SK-N-SH (cell line): Measurements from ENCODE around the gene PSMD2. TPM values are rescaled to one million over a fixed set of nuclear protein-coding genes. Genes with fewer than 3 reads are reported as not detected.

Source experiments
- CTCF ChIA-PET: fragments of 300-600, 350-600 bp; formaldehyde crosslinking; extraction: SDS; loops from one replicate; lab custom pipeline; 2021; lab: Yijun Ruan, JAX
- POLR2A ChIA-PET: fragments of 350-600 bp; sonication (Branson Sonifier 250); formaldehyde crosslinking; extraction: SDS; loops from one replicate; lab custom pipeline; 2020; ENCODE audit warnings: antibody characterized with exemption, inconsistent platforms; lab: Yijun Ruan, JAX
- DNase-seq: peaks from one replicate; pipeline ENCODE4 v3.0.0; 2012
- H2AFZ ChIP-seq: fragments of 200-600 bp; sonication (generic); 2 replicates; pipeline ENCODE4 v1.8.1; 2016; ENCODE audit warnings: antibody characterized with exemption, mild to moderate bottlenecking, low read depth
- H3F3A ChIP-seq: fragments of 200-600 bp; sonication (generic); replicated peaks from 2 replicates; pipeline ENCODE3; 2016; ENCODE audit warnings: antibody characterized with exemption, mild to moderate bottlenecking; ENCODE audit not compliant: insufficient read depth
- H3K27ac ChIP-seq, 2 experiments: fragments of 200-500 bp in 1 of 2; fragments of 200-600 bp in 1 of 2; sonication (Bioruptor generic) in 1 of 2; sonication (generic), shearing (Covaris generic) in 1 of 2; 2 replicates each; pipeline versions ENCODE4 v1.5.1 to v1.6.1; 2014 to 2016; ENCODE audit warnings: low read depth in 2 of 2, inconsistent platforms in 1 of 2, low read length in 1 of 2, mild to moderate bottlenecking in 1 of 2, mixed read lengths in 1 of 2
- H3K27me3 ChIP-seq: fragments of 200-600 bp; sonication (generic), shearing (Covaris generic); 2 replicates; pipeline ENCODE4 v1.6.1; 2016; ENCODE audit warnings: mixed run types; ENCODE audit not compliant: insufficient read depth
- H3K36me3 ChIP-seq, 2 experiments: fragments of 200-500 bp in 1 of 2; fragments of 200-600 bp in 1 of 2; sonication (Bioruptor generic) in 1 of 2; sonication (generic) in 1 of 2; replicated peaks in 1 of 2; 2 replicates each; pipeline versions ENCODE3 to v1.5.1; 2014 to 2016; ENCODE audit warnings: low read length in 1 of 2, mild to moderate bottlenecking in 1 of 2; ENCODE audit not compliant: insufficient read depth in 2 of 2, control insufficient read depth in 1 of 2
- H3K4me1 ChIP-seq, 2 experiments: fragments of 200-500 bp in 1 of 2; fragments of 200-600 bp in 1 of 2; sonication (Bioruptor generic) in 1 of 2; sonication (generic), shearing (Covaris generic) in 1 of 2; 2 replicates each; pipeline versions ENCODE4 v1.5.1 to v1.6.1; 2014 to 2016; ENCODE audit warnings: low read depth in 1 of 2, low read length in 1 of 2, mixed run types in 1 of 2; ENCODE audit not compliant: insufficient read depth in 2 of 2, control insufficient read depth in 1 of 2
- H3K4me2 ChIP-seq: fragments of 200-600 bp; sonication (generic), shearing (Covaris generic); 2 replicates; pipeline ENCODE4 v1.6.1; 2017; ENCODE audit warnings: mixed run types
- H3K4me3 ChIP-seq, 2 experiments: fragments of 200-500 bp in 1 of 2; fragments of 200-600 bp in 1 of 2; sonication (Bioruptor generic) in 1 of 2; sonication (generic), shearing (Covaris generic) in 1 of 2; 2 replicates each; pipeline versions ENCODE4 v1.5.1 to v1.8.1; 2014 to 2016; ENCODE audit warnings: low read depth in 2 of 2, inconsistent platforms in 1 of 2, low read length in 1 of 2, mild to moderate bottlenecking in 1 of 2, mixed read lengths in 1 of 2, moderate library complexity in 1 of 2
- H3K79me2 ChIP-seq: fragments of 200-600 bp; sonication (generic); 2 replicates; pipeline ENCODE4 v1.8.1; 2017; ENCODE audit warnings: mild to moderate bottlenecking; ENCODE audit not compliant: insufficient read depth
- H3K9ac ChIP-seq: fragments of 200-600 bp; sonication (generic); 2 replicates; pipeline ENCODE4 v1.6.1; 2017; ENCODE audit warnings: mixed run types
- H3K9me2 ChIP-seq: fragments of 200-600 bp; sonication (generic); 2 replicates; pipeline ENCODE4 v1.6.1; 2017; ENCODE audit warnings: mixed run types
- H3K9me3 ChIP-seq: fragments of 200-600 bp; sonication (generic); 2 replicates; pipeline ENCODE4 v1.6.1; 2017; ENCODE audit warnings: mixed run types, mild to moderate bottlenecking, moderate library complexity
- H4K20me1 ChIP-seq: fragments of 200-600 bp; sonication (generic); 2 replicates; pipeline ENCODE4 v1.6.1; 2017; ENCODE audit warnings: mild to moderate bottlenecking, mixed run types; ENCODE audit not compliant: insufficient read depth
- EP300 ChIP-seq, 2 experiments: IDR thresholded peaks; 2 replicates each; pipeline versions ENCODE4 v1.4.0 to v1.6.1; 2012; ENCODE audit warnings: borderline replicate concordance in 1 of 2, low read depth in 1 of 2, low read length in 1 of 2
- EZH2phosphoT487 ChIP-seq: fragments of 200-600 bp; sonication (generic); IDR thresholded peaks from 2 replicates; pipeline ENCODE4 v1.6.1; 2017; ENCODE audit warnings: low read depth, mixed run types, mild to moderate bottlenecking, antibody characterized with exemption, moderate library complexity, borderline replicate concordance
- MEF2A ChIP-seq: IDR thresholded peaks from 2 replicates; pipeline ENCODE4 v1.4.0; 2012; ENCODE audit warnings: low read depth, borderline replicate concordance
- MXI1 ChIP-seq: IDR thresholded peaks from 2 replicates; pipeline ENCODE4 v1.6.1; 2012; ENCODE audit warnings: mild to moderate bottlenecking, low read depth, low read length, improper control_type of control experiment
- NFIC ChIP-seq: IDR thresholded peaks from 2 replicates; pipeline ENCODE4 v1.4.0; 2012; ENCODE audit warnings: borderline replicate concordance
- NRF1 ChIP-seq: IDR thresholded peaks from 2 replicates; pipeline ENCODE4 v1.6.1; 2012; ENCODE audit warnings: low read depth, mild to moderate bottlenecking, low read length
- SIN3A ChIP-seq: IDR thresholded peaks from 2 replicates; pipeline ENCODE4 v1.6.1; 2012; ENCODE audit warnings: low read depth, mild to moderate bottlenecking, low read length, moderate library complexity, borderline replicate concordance
- SMC3 ChIP-seq: IDR thresholded peaks from 2 replicates; pipeline ENCODE4 v1.6.1; 2012; ENCODE audit warnings: low read depth, low read length, improper control_type of control experiment
- TAF1 ChIP-seq: IDR thresholded peaks from 2 replicates; pipeline ENCODE4 v1.6.1; 2012; ENCODE audit warnings: low read depth, mild to moderate bottlenecking, low read length, moderate library complexity, borderline replicate concordance
- YY1 ChIP-seq: IDR thresholded peaks from 2 replicates; pipeline ENCODE4 v1.4.0; 2012; ENCODE audit warnings: low read depth, mild to moderate bottlenecking
- WGBS: methylation state at CpG from one replicate; pipeline ENCODE4 v1.1.6; 2017; ENCODE audit warnings: low lambda C conversion rate; 5-methylcytosine and 5-hydroxymethylcytosine counted together
- polyA plus RNA-seq, 3 experiments: library from polyadenylated mRNA; depleted of rRNA; stranded (reverse); fragments of >200 nt; gene quantifications; 2 replicates each; pipeline ENCODE4 v1.2.3, GENCODE V29; 2012
- TF ChIP-seq, protein P1 (sequence below): fragments of 200-600 bp; sonication (generic); IDR thresholded peaks from 2 replicates; pipeline ENCODE4 v1.6.1; 2017; ENCODE audit warnings: antibody characterized with exemption, mild to moderate bottlenecking, moderate library complexity
- TF ChIP-seq, protein P2 (sequence below): IDR thresholded peaks from 2 replicates; pipeline ENCODE4 v1.4.0; 2012; ENCODE audit warnings: low read depth, borderline replicate concordance
- TF ChIP-seq, protein P3 (sequence below): IDR thresholded peaks from 2 replicates; pipeline ENCODE4 v1.4.0; 2012; ENCODE audit warnings: low read depth

Gene PSMD2
- polyA plus RNA-seq, 1 of the 3 experiments (the other 2 are of a cell fraction) = 328 TPM

DNA sequence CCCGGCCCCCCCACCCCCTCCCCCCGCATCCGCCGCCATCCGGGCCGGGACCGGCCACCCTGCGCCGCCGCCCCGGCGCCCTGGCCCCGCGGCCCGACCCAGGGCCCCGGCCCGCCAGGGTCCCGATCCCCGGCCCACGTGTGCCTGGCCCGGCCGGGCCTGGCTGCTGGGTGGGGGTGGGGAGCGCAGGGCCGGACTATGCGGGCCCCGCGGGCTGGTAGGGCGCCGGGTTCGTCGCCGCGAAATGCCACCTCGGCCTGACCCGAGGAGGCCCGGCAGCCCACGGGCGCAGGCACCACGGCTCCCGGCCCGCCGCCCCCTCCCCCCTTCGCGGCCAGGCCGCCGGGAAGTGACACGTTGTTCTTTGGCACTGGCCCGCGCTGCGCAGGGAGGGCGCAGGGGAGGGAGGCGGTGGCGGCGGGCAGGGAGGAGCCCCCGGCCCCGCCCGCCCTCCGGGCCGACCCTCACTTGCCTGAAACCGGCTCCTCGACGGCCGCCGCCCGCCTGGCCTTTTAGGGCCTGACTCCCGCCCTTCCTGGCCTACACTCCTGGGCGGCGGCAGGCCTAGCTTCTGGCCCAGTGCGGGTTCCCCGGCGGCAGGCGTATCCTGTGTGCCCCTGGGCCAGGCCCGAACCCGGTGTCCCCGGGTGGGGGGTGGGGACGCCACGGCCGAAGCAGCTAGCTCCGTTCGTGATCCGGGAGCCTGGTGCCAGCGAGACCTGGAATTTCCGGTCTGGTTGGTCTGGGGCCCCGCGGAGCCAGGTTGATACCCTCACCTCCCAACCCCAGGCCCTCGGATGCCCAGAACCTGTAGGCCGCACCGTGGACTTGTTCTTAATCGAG lies 15.9 kb downstream of the PSMD2 start:
- Histone ChIP-seq H3K9me3 (no peaks in the 10 kb centered on the region), H3K9me2 (no peaks in the 10 kb centered on the region), H3K4me2 (peak overlapping the region; percentile 99), H3K79me2 (peaks cover 53% of the 10 kb centered on the region), H3K9ac (peak overlapping the region; percentile 94), H3K36me3 (peaks cover 11 to 12% of the 10 kb centered on the region in 2 experiments), H3K4me3 (peak overlapping the region; percentile 64 to 70), H3K27ac (peak overlapping the region; percentile 86 to 89), H2AFZ (no peak overlapping the region), H3K4me1 (peaks cover 27 to 30% of the 10 kb centered on the region in 2 experiments; a peak in 3 of 4 replicates), H3F3A (peaks cover 50% of the 10 kb centered on the region), H3K27me3 (no peaks in the 10 kb centered on the region), H4K20me1 (peaks cover 42% of the 10 kb centered on the region)
- ChIA-PET POLR2A (interaction anchor here (2.2 kb wide), 1 partner anchor 23 kb away, joined by 8 read pairs; the partner anchor contains the start of gene FAM131A), CTCF (interaction anchor here (1.0 kb wide), 1 partner anchor 65 kb away, joined by 3 read pairs; the partner anchor contains the start of gene EEF1AKMT4)
- peak; percentile 87 for DNase-seq
- TF ChIP-seq SIN3A = 0 out of 2 replicates have a peak, but pooled peaks have one; percentile 45
- TF ChIP-seq NRF1 = peak; percentile 60
- TF ChIP-seq, protein P1, sequence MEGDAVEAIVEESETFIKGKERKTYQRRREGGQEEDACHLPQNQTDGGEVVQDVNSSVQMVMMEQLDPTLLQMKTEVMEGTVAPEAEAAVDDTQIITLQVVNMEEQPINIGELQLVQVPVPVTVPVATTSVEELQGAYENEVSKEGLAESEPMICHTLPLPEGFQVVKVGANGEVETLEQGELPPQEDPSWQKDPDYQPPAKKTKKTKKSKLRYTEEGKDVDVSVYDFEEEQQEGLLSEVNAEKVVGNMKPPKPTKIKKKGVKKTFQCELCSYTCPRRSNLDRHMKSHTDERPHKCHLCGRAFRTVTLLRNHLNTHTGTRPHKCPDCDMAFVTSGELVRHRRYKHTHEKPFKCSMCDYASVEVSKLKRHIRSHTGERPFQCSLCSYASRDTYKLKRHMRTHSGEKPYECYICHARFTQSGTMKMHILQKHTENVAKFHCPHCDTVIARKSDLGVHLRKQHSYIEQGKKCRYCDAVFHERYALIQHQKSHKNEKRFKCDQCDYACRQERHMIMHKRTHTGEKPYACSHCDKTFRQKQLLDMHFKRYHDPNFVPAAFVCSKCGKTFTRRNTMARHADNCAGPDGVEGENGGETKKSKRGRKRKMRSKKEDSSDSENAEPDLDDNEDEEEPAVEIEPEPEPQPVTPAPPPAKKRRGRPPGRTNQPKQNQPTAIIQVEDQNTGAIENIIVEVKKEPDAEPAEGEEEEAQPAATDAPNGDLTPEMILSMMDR = no peak
- TF ChIP-seq, protein P2, sequence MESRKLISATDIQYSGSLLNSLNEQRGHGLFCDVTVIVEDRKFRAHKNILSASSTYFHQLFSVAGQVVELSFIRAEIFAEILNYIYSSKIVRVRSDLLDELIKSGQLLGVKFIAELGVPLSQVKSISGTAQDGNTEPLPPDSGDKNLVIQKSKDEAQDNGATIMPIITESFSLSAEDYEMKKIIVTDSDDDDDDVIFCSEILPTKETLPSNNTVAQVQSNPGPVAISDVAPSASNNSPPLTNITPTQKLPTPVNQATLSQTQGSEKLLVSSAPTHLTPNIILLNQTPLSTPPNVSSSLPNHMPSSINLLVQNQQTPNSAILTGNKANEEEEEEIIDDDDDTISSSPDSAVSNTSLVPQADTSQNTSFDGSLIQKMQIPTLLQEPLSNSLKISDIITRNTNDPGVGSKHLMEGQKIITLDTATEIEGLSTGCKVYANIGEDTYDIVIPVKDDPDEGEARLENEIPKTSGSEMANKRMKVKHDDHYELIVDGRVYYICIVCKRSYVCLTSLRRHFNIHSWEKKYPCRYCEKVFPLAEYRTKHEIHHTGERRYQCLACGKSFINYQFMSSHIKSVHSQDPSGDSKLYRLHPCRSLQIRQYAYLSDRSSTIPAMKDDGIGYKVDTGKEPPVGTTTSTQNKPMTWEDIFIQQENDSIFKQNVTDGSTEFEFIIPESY = 0 out of 2 replicates have a peak, but pooled peaks have one; percentile 7
- peak; percentile 55 for TF ChIP-seq NFIC
- no peak for TF ChIP-seq SMC3
- peak; percentile 15; the same call in 1 of the 2 replicates for TF ChIP-seq YY1
- TF ChIP-seq, protein P3, sequence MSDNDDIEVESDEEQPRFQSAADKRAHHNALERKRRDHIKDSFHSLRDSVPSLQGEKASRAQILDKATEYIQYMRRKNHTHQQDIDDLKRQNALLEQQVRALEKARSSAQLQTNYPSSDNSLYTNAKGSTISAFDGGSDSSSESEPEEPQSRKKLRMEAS = peak; percentile 3; the same call in 1 of the 2 replicates
- no peak for TF ChIP-seq EP300 (IDR thresholded peaks at IDR 0.05; ENCODE audit: borderline replicate concordance in 1 of 2, low read depth in 1 of 2, low read length in 1 of 2)
- TF ChIP-seq TAF1 = peak; percentile 54; the same call in 1 of the 2 replicates
- 4% methylated on average over 5 of the region's 89 CpGs for WGBS

DNA sequence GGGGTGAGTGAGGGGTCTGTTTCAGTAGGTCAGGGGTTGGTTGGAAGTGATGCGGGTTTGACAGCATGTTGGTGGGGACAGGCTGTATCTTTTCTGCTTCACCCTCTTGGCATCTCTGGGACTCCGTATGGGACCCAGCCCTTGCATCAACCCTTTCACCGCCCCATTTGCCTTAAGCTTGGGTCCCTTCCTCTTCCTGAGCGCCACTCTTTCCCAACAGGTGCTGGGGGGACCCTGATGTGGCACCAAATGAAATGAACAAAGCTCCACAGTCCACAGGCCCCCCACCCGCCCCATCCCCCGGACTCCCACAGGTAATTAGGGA lies 16.5 kb downstream of the PSMD2 start:
- Histone ChIP-seq H2AFZ (no peak overlapping the region), H3K4me3 (peak overlapping the region; percentile 64 to 70)

More for the DNA sequence above, 16.5 kb downstream of the PSMD2 start:
- POLR2A ChIA-PET = interaction anchor here (2.2 kb wide), 1 partner anchor 22 kb away, joined by 8 read pairs; the partner anchor contains the start of gene FAM131A
- H3F3A ChIP-seq = peaks cover 46% of the 10 kb centered on the region
- peak overlapping the region; percentile 94 for H3K9ac ChIP-seq
- peaks cover 57% of the 10 kb centered on the region for H3K79me2 ChIP-seq
- peak overlapping the region; percentile 99 for H3K4me2 ChIP-seq
- H3K36me3 ChIP-seq = peaks cover 14 to 16% of the 10 kb centered on the region in 2 experiments
- DNase-seq = no peak
- H3K4me1 ChIP-seq = peaks cover 31 to 34% of the 10 kb centered on the region in 2 experiments; a peak in 3 of 4 replicates
- CTCF ChIA-PET = interaction anchor here (1.0 kb wide), 1 partner anchor 66 kb away, joined by 3 read pairs; the partner anchor contains the start of gene EEF1AKMT4
- no peaks in the 10 kb centered on the region for H3K9me3 ChIP-seq
- WGBS = 0% methylated on average over 5 of the region's 6 CpGs
- no peaks in the 10 kb centered on the region for H3K9me2 ChIP-seq
- H4K20me1 ChIP-seq = peaks cover 46% of the 10 kb centered on the region
- peak overlapping the region; percentile 86 to 89 for H3K27ac ChIP-seq
- no peak for TF ChIP-seq EZH2phosphoT487
- TF ChIP-seq MEF2A = no peak
- no peak for TF ChIP-seq SIN3A
- no peak for TF ChIP-seq YY1
- TF ChIP-seq, protein P1 = no peak
- no peak for TF ChIP-seq MXI1
- no peak for TF ChIP-seq NFIC
- H3K27me3 ChIP-seq = no peaks in the 10 kb centered on the region
